Activated naive CD8-positive, alpha-beta T cell treated with anti-CD3 and anti-CD28 coated beads, Interleukin-2, amount 50 U/mL, for 24 hours (primary cell): ENCODE measurements around the gene ITSN1.
"Not testable (repeated sequence)": the region's sequence is repeated elsewhere in the genome, so short reads cannot be mapped to it uniquely, and the experiment has no call there.

Experiments
- ATAC-seq: fragments of 150-1000 bp; cut with Tn5 transposase; one replicate; pipeline ENCODE4 v1.10.0; 2021
- DNase-seq: peaks from one replicate; pipeline ENCODE4 v3.0.0; 2021
- H3K27ac Mint-ChIP-seq: one replicate; pipeline ENCODE4 v1.8.0; 2021; ENCODE audit warnings: mild to moderate bottlenecking, mixed read lengths
- H3K27me3 Mint-ChIP-seq: one replicate; pipeline ENCODE4 v1.8.0; 2021; ENCODE audit warnings: mixed read lengths
- H3K36me3 Mint-ChIP-seq: one replicate; pipeline ENCODE4 v1.8.0; 2021; ENCODE audit warnings: low read depth, mixed read lengths
- H3K4me1 Mint-ChIP-seq: one replicate; pipeline ENCODE4 v1.8.0; 2021; ENCODE audit warnings: mixed read lengths
- H3K4me3 Mint-ChIP-seq: one replicate; pipeline ENCODE4 v1.8.0; 2021; ENCODE audit warnings: mild to moderate bottlenecking, moderate library complexity, mixed read lengths
- H3K9me3 Mint-ChIP-seq: one replicate; pipeline ENCODE4 v1.8.0; 2021; ENCODE audit warnings: mixed read lengths

Gene ITSN1

DNA sequence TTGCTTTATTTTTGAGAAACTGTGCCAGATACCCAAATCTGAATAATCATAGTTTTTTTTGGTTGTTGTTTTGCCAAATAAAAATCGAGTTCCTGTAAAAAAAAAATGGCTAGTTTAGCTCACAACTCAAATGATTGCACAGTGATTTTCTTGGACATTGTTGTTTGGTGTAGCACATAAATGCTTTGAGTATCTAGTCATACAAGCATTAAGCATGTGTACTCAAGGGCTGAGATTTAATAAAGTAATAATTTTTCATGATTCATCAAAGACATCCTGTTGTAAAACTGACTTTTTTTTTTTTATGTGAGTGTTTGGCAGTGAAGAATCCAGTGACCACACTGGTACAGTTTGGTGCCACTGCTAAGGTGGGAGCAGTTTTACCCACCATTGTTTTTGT, 18.8 kb downstream of the ITSN1 start:
- H3K9me3 Mint-ChIP-seq = peaks cover 10% of the 10 kb centered on the region
- H3K36me3 Mint-ChIP-seq = no peaks in the 10 kb centered on the region
- no peak for ATAC-seq
- DNase-seq = no peak
- no peaks in the 10 kb centered on the region for H3K4me1 Mint-ChIP-seq
- no peaks in the 10 kb centered on the region for H3K27me3 Mint-ChIP-seq
- no peak overlapping the region for H3K4me3 Mint-ChIP-seq
- no peak overlapping the region for H3K27ac Mint-ChIP-seq

DNA sequence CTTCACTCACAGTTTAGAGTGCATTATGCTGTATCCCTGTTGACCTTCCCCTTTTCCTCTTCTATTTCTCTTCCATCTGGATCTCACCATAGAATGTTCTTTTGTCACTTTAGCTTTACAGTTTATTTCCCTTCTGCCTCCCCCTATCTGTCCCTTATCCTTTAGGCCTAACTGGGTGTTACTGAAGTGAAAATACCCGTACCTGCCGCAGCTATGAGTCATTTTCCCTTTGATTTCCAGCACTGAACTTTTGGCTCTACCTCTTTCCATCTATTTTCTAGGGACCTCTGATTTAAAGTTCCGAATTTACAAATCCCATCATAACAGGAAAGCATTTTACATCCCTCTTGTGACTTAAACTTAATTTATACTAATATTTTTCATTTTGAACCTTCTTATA, 19.7 kb downstream of the ITSN1 start:
- Mint-ChIP-seq H3K27ac (no peak overlapping the region), H3K27me3 (no peaks in the 10 kb centered on the region), H3K36me3 (no peaks in the 10 kb centered on the region), H3K4me3 (no peak overlapping the region), H3K9me3 (peaks cover 10% of the 10 kb centered on the region), H3K4me1 (no peaks in the 10 kb centered on the region)
- ATAC-seq = no peak
- no peak for DNase-seq

DNA sequence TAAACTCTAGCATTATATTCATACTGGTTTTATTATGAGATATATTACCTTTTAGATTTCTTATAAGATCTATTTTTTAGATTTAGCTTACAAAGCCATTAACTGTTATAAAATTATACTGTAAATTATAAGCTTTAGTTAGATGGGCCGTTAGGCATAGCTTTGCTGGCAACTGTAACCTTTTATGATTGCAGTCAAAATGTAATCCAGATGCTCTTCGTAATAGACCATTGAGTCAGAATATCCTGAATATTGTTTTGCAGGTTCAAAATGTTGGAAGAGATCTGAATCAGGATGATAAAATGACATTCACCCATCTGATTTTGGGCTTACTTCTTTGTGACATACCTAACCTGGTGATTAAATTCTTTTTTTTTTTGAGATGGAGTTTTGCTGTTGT, 20.9 kb downstream of the ITSN1 start:
- H3K27ac Mint-ChIP-seq = no peak overlapping the region
- DNase-seq = no peak
- no peaks in the 10 kb centered on the region for H3K4me1 Mint-ChIP-seq
- no peaks in the 10 kb centered on the region for H3K36me3 Mint-ChIP-seq
- no peaks in the 10 kb centered on the region for H3K27me3 Mint-ChIP-seq
- peaks cover 10% of the 10 kb centered on the region for H3K9me3 Mint-ChIP-seq
- H3K4me3 Mint-ChIP-seq = no peak overlapping the region
- ATAC-seq = no peak

DNA sequence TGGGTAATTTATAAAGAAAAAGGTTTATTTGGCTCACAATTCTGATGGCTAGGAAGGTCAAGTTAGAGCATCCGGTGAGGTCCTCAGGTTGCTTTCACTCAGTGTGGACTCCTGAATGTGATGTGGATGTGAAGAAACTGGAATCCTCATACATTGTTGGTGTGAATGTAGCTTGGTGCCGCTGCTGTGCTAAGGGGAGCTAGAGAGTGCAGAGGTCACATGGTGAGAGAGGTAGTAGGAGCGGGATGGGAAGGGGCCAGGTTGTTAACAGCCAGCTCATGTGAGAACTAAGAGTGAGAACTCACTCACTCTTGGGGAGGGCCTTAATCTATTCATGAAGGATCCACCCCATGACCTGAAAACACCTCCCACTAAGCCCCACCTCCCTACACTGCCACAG, 21.8 kb downstream of the ITSN1 start:
- Mint-ChIP-seq H3K4me3 (no peak overlapping the region), H3K27me3 (no peaks in the 10 kb centered on the region), H3K36me3 (no peaks in the 10 kb centered on the region), H3K27ac (no peak overlapping the region), H3K4me1 (no peaks in the 10 kb centered on the region), H3K9me3 (peaks cover 10% of the 10 kb centered on the region)
- DNase-seq (no peak), ATAC-seq (no peak)

DNA sequence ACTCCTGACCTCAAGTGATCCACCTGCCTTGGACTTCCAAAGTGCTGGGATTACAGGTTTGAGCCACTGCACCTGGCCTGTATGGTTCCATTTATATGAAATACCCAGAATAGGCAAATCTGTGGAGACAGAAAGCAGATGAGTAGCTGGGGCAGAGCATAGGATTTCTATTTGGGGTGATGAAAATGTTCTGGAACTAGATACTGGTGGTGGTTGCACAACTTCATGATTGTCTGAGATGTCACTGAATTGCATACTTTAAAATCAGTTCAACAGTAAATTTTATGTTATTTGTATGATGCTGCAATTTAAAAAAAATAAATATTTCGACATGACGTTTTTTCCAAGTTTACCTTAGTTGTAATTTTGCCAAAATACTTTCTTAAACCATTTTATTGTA, 23.9 kb downstream of the ITSN1 start:
- Mint-ChIP-seq H3K4me3 (no peak overlapping the region), H3K4me1 (no peaks in the 10 kb centered on the region), H3K36me3 (no peaks in the 10 kb centered on the region), H3K27me3 (no peaks in the 10 kb centered on the region), H3K9me3 (peaks cover 8% of the 10 kb centered on the region), H3K27ac (no peak overlapping the region)
- no peak for ATAC-seq
- no peak for DNase-seq

DNA sequence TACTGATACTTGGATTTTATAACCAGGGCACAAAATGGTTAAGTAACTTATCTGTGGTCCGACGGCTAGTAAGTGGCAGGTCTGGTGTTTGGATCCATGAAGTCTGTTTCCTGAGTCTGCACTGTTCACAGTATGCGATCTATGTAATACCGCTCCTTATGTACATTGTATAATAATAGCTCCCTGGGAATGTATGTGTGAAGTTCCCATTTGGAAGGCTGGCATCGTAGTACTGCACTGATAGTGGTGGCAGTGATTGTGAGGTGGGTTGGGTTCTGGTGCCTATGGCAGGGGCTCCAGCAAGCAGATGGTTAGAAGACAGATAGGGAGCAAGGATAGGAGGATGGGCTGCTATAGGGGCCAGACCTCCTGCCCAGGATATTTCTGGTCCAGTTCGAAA, 25.3 kb downstream of the ITSN1 start:
- Mint-ChIP-seq H3K4me3 (no peak overlapping the region), H3K27me3 (no peaks in the 10 kb centered on the region), H3K27ac (no peak overlapping the region), H3K9me3 (no peaks in the 10 kb centered on the region), H3K36me3 (no peaks in the 10 kb centered on the region), H3K4me1 (no peaks in the 10 kb centered on the region)
- ATAC-seq (no peak), DNase-seq (no peak)

DNA sequence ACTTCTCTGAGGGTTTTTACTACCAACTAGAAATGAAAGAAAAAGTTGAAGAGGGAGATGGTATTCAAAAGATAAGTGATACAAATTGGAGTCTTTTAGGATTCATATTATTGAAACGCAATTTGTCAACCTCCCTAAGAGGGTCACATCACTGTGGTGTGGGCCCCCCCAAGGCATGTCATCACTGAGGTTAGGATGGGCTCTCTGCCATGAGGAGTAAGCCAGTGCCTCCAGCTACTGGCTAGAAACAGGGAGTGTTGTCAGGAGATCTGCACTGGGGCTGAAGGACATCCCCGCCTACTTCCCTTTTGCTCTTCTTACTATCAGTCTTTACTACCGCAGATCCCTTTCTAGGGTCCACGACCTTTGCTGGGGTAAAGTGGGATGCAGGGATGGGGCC, 25.9 kb downstream of the ITSN1 start:
- Mint-ChIP-seq H3K9me3 (no peaks in the 10 kb centered on the region), H3K4me3 (no peak overlapping the region), H3K27me3 (no peaks in the 10 kb centered on the region), H3K4me1 (no peaks in the 10 kb centered on the region), H3K27ac (no peak overlapping the region), H3K36me3 (no peaks in the 10 kb centered on the region)
- ATAC-seq = no peak
- DNase-seq = no peak

DNA sequence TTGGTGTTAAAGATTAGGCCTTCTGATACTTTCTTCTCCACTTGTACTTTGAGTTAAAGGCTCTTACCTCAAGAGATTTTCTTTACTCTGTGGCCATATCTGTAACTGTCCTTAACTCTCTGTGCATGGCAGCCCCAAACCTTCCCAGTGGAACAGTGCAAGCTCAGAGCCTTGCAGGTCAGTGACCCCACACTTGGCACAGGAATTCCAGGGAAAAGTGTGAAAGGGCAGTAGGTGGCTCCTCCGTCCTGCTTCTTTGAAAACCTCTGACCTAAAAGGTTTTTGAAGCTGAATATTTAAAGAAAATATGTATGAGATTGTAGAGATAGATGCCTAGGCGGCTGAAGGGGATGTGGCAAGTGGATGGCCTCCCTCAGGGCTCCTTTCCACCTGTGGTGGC, 26.3 kb downstream of the ITSN1 start:
- DNase-seq (no peak), ATAC-seq (no peak)
- Mint-ChIP-seq H3K27ac (no peak overlapping the region), H3K36me3 (no peaks in the 10 kb centered on the region), H3K4me3 (no peak overlapping the region), H3K9me3 (no peaks in the 10 kb centered on the region), H3K4me1 (no peaks in the 10 kb centered on the region), H3K27me3 (no peaks in the 10 kb centered on the region)

DNA sequence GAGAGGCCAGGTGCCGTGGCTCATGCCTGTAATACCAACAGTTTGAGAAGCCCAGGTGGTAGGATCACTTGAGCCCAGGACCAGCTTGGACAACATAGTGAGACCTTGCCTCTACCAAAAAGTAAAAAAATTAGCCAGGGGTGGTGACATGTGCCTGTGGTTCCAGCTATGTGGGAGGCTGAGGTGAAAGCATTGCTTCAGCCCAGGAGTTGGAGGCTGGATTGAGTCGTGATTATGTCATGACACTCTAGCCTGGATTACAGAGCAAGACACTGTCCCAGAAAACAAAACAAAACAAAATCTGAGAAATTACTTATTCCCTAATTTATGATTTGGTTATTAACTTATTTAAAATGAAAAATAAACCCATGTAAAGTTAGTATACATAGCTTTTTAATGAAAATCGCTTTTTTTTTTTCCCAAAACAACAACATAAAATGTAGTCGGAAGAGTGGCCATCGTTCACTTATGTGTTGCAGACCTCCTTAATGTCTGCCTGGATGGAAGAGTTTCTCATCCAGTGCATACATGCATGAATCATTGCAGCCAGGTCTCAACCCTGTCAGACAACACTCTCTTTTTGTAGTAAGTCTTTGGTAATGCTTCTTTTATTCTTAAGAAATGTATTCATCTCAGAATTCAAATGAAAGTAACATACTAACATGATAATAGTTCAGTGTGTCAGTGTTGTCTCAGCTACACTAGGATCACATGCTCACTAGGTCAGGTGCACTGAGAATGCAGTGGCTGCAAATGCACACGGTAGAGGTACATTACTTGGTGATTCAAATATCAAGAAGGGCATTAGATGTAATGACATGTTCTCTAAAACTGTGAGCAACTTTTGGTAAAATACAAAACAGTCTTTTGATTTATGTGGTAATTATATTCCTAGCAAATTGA, 28.0 kb downstream of the ITSN1 start:
- Mint-ChIP-seq H3K4me1 (no peaks in the 10 kb centered on the region), H3K4me3 (no peak overlapping the region), H3K27ac (no peak overlapping the region), H3K36me3 (no peaks in the 10 kb centered on the region), H3K9me3 (no peaks in the 10 kb centered on the region), H3K27me3 (no peaks in the 10 kb centered on the region)
- ATAC-seq (peak; percentile 46), DNase-seq (no peak)

DNA sequence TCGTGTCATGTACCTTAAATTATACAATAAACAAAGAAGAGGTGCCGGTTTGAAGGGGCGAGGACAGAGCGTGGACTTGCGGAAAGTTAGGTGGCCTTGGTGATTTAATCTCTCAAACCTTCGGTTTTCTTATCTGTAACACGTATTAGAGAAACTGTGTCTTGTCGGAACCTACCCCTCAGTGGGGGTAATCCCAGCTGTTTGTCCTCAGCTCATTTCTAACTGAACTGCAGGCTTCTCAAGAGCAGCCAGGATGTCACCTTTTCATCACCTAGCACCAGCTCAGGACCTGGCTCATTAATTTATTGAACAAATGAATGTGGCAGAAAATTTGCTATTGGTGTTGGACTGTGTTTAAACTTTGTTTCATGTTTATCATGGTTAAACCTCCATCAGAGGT, 31.2 kb downstream of the ITSN1 start:
- ATAC-seq = no peak
- Mint-ChIP-seq H3K9me3 (no peaks in the 10 kb centered on the region), H3K27ac (no peak overlapping the region), H3K4me3 (no peak overlapping the region), H3K36me3 (no peaks in the 10 kb centered on the region), H3K27me3 (no peaks in the 10 kb centered on the region), H3K4me1 (no peaks in the 10 kb centered on the region)
- DNase-seq = no peak

DNA sequence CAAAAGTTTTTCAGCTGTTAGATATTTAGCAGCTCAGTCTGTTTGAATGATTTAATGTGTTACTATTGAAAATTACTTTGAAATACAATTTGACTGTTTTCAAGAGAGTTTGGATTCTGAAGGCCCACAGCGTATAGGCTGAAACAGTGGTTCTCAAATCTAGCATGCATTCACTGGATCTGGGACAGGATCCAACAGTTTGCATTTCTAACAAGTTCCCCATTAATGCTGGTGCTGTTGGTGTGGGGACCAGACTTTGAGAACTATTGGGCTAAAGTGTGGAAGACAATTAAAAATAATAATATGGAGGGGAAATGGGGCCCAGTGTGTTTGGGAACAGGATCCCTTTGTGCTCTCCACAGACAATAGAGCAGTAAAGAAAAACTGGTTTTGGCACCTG, 31.9 kb downstream of the ITSN1 start:
- Mint-ChIP-seq H3K27ac (no peak overlapping the region), H3K36me3 (no peaks in the 10 kb centered on the region), H3K4me3 (no peak overlapping the region), H3K27me3 (no peaks in the 10 kb centered on the region), H3K4me1 (no peaks in the 10 kb centered on the region), H3K9me3 (no peaks in the 10 kb centered on the region)
- DNase-seq (no peak), ATAC-seq (no peak)

DNA sequence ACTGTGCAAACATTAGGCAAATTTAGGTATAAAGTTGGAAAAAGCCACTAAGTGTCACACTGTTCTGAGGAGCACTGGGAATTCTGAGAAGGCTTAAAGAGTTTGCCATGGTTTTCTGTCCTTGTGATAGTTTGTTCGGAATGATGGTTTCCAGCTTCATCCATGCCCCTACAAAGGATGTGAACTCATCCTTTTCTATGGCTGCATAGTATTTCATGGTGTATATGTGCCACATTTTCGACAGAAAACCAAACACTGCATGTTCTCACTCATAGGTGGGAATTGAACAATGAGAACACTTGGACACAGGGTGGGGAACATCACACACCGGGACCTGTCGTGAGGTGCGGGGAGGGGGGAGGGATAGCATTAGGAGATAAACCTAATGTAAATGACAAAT, 34.4 kb downstream of the ITSN1 start:
- H3K36me3 Mint-ChIP-seq, H3K9me3 Mint-ChIP-seq, DNase-seq, H3K4me3 Mint-ChIP-seq, H3K27me3 Mint-ChIP-seq, ATAC-seq, H3K27ac Mint-ChIP-seq, H3K4me1 Mint-ChIP-seq: not testable (repeated sequence)

DNA sequence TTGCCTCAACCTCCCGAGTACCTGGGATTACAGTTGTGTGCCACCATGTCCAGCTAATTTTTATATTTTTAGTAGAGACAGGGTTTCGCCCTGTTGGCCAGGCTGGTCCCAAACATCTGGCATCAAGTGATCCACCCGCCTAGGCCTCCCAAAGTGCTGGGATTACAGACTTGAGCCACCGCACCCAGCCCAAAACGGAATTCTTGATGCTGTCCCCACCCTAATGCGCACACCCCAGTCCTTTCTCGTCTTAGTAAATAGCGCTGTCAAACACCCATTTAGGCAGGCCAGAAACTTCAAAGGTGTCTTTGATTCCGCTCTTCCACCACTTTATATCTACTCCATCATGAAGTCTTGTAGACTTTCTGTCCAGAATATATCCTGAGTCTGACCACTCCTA, 35.1 kb downstream of the ITSN1 start:
- Mint-ChIP-seq H3K9me3 (no peaks in the 10 kb centered on the region), H3K27ac (no peak overlapping the region), H3K36me3 (no peaks in the 10 kb centered on the region), H3K4me1 (no peaks in the 10 kb centered on the region), H3K4me3 (no peak overlapping the region), H3K27me3 (no peaks in the 10 kb centered on the region)
- DNase-seq = no peak
- no peak for ATAC-seq

DNA sequence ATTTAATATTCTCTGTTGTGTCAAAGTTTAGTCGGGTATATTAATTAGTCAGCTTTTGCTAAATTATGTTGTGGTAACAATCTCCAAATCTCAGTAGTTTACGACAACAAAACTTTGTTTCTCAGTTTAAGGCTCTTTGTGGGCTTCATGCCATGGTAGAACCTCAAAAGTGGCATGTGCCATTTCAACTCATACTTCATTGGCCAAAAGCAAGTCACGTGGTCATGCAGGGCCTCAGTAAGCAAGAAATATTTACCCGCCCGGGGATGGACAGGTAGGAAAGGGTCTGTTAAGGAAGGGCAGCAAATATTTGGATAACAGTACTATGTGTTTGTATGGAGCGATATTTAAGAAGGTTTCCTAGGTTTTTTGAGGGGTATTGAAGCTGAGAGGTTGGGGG, 38.6 kb downstream of the ITSN1 start:
- Mint-ChIP-seq H3K4me3 (no peak overlapping the region), H3K4me1 (no peaks in the 10 kb centered on the region), H3K27me3 (peaks cover 3% of the 10 kb centered on the region), H3K9me3 (no peaks in the 10 kb centered on the region), H3K27ac (no peak overlapping the region), H3K36me3 (no peaks in the 10 kb centered on the region)
- DNase-seq (no peak), ATAC-seq (no peak)

DNA sequence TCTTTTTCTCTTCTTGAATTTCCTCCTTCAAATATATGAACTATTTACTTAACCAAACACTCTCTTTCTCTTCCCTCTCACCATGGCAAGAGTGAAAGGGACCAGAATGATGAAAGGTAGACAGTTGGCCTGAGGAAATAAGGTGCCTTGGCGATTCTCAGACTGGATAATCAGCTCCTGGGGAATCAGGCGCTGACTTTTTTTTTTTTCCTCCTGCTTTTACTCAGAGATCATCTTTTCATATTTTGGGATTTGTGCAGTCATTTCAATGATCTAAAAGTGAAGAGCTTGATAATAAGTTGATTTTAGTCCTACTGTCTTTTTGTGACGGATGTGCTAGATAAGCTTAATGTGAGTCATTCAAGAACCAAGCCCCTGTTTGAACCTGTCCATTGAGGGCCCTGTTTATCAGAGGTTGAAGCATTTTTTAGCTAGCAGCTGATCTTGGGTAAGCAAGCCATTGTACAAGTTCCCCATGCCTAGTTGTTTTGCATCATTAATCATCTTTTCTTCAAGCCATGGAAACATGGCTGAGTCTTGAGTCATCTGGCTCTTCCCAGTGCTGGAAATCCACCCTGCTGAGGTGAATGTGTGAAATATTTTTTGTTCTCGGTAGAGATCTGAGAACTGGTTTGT, 40.8 kb downstream of the ITSN1 start:
- DNase-seq (no peak), ATAC-seq (no peak)
- H3K27ac Mint-ChIP-seq = no peak overlapping the region
- H3K36me3 Mint-ChIP-seq = no peaks in the 10 kb centered on the region
- H3K4me1 Mint-ChIP-seq = no peaks in the 10 kb centered on the region
- peaks cover 3% of the 10 kb centered on the region for H3K27me3 Mint-ChIP-seq
- H3K9me3 Mint-ChIP-seq = no peaks in the 10 kb centered on the region
- H3K4me3 Mint-ChIP-seq = no peak overlapping the region
